ENCODE results near the gene ANKRD45.
"Not testable (repeated sequence)": the region's sequence is repeated elsewhere in the genome, so short reads cannot be mapped to it uniquely, and the experiment has no call there.

The ANKRD45 gene

GRCh38 chr1:173572201-173572873 lies 97.3 kb downstream of the ANKRD45 start:
- DNase-seq (ENCODE audit: low spot score), result no peak

DNA sequence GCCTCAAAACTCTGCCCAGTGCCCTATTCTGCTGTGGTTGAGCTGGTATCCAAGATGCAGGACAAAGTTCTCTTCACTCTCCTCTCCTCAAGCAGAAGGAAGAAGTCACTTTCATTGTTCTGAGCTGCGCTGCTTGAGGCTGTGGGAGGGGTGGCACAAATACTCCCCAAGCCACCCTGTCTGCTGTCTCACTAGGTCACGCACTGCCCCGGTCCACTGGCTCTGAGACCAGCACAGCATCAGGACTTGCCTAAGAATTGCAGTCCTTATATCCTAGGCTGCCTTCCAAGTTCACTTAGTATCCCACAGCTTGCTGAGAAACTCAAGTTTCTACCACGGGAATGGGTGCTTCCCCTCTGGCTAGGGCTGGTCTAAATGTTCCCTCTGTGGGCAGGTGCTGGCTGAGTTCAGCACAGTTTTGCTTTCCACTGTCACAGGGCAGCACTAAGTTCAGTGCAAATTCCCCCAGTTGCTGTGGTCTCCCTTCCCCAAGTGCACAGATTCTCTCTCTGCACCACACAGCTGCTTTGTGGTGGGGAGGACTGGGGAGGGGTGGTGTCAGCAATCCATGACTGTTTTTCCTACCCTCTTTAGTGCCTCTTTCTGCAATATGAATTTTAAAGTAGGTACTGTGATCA lies 99.2 kb downstream of the ANKRD45 start:
- DNase-seq (ENCODE audit: low spot score), result no peak

- DNase-seq (ENCODE audit: low spot score), result no peak
These were observed 101.2 kb downstream of the ANKRD45 start for GRCh38 chr1:173568483-173568882.

- DNase-seq (ENCODE audit: low spot score), result not testable (repeated sequence)
These were observed 105.8 kb downstream of the ANKRD45 start for GRCh38 chr1:173563846-173564245.

- DNase-seq (ENCODE audit: low spot score), result no peak
These were observed 106.8 kb downstream of the ANKRD45 start for GRCh38 chr1:173562813-173563212.

DNA sequence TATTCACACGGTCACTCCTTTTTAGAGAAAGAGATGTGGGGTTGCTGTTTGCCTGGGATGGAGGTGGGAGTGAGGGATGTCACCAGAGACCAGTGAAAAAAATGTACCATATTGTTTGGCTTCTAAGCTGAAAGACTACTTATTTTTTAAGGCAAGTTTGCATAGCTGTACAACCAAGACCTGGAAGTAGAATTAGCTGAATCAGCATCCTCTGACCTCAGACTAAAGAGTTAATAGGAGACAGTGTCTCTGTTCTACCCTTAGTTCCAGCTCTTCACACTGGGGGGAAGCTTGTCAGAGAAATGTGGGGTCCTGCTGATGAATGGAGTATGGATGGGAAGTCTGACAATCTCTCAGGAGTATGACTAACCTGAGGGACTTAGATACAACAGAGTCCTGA lies 108.4 kb downstream of the ANKRD45 start:
- no peak for DNase-seq (ENCODE audit: low spot score)

DNA sequence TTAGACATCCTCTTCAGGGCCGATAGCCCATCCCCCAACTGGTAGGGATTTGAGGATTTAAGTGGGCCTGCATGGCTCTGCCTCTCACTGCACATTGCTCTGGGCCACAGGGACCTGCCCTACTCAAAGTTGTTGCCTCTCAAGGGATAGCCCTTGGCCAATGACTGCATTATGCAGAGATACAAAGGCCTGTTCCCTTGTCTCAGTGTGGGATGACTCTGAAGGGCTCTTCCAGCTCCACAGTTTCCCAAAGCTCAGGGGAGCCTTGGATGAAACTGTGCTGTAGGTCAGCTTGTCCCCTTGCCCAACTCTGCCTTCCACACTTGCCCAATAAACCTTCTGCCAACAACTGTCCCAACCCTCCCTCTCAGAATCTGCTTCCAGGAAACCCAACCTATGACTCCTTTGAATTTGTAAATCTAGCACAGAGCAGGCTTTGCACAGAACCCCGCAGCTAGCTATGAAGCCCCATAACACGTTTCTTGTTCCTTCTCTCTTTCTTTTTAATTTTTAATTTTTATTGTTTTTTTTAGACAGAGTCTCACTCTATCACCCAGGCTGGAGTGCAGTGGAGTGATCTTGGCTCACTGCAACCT lies 109.3 kb downstream of the ANKRD45 start:
- no peak for DNase-seq (ENCODE audit: low spot score)
